GM12864 (cell line): Measurements from ENCODE around the gene ZNF532.

Source experiments
- DNase-seq: peaks from one replicate; pipeline ENCODE4 v3.0.0-alpha.2; 2011; ENCODE audit warnings: low read depth
- H3K4me3 ChIP-seq: 2 replicates; pipeline ENCODE4 v1.5.1; 2011; ENCODE audit warnings: mild to moderate bottlenecking, low read depth, low read length, control low read depth
- TF ChIP-seq, protein P1 (sequence below): IDR thresholded peaks from 2 replicates; pipeline ENCODE4 v1.5.1; 2011; ENCODE audit warnings: low read depth, mild to moderate bottlenecking, moderate library complexity, low read length, control low read depth, inconsistent platforms; ENCODE audit errors: missing control alignments

The ZNF532 gene

DNA sequence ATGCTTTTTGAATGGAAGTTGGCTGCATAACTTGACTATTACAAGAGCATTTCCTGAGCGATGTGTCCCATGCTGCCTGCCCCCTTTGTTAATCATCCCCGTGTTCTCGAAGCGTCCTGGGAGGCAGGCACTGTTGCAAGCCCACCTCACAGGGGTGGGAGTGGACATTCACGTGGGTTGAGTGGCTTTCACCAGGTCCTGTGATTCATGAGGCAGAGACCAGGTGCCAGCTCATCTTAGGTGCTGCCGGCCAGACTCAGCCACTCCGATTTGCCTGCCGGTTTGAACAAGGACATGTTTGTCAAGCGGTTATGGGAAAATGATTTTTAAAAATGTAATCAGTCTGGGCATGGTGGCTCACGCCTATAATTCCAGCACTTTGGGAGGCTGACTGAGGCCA is 112.5 kb downstream of the ZNF532 start:
- TF ChIP-seq, protein P1, sequence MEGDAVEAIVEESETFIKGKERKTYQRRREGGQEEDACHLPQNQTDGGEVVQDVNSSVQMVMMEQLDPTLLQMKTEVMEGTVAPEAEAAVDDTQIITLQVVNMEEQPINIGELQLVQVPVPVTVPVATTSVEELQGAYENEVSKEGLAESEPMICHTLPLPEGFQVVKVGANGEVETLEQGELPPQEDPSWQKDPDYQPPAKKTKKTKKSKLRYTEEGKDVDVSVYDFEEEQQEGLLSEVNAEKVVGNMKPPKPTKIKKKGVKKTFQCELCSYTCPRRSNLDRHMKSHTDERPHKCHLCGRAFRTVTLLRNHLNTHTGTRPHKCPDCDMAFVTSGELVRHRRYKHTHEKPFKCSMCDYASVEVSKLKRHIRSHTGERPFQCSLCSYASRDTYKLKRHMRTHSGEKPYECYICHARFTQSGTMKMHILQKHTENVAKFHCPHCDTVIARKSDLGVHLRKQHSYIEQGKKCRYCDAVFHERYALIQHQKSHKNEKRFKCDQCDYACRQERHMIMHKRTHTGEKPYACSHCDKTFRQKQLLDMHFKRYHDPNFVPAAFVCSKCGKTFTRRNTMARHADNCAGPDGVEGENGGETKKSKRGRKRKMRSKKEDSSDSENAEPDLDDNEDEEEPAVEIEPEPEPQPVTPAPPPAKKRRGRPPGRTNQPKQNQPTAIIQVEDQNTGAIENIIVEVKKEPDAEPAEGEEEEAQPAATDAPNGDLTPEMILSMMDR: no peak
- no peak for DNase-seq
- H3K4me3 ChIP-seq: no peak overlapping the region

DNA sequence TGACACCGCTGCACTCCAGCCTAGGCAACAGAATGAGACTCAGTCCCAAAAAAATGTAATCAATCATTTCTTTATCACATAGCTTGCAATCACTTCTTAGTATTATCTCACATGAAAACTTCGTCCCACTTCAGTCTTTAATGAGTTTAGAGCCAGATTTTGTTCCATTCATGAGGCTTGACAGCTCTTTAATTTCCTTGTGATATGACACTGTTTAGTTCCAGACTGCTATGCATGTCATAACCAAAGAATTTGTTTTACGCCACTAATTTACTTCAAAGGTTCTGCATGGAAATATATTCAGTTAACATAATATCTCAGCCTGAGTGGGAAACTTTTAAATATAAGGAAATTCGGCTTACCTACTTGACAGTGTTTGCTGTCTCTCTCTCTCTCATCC is 113.1 kb downstream of the ZNF532 start:
- DNase-seq: no peak
- H3K4me3 ChIP-seq: no peak overlapping the region
- TF ChIP-seq, protein P1: no peak

DNA sequence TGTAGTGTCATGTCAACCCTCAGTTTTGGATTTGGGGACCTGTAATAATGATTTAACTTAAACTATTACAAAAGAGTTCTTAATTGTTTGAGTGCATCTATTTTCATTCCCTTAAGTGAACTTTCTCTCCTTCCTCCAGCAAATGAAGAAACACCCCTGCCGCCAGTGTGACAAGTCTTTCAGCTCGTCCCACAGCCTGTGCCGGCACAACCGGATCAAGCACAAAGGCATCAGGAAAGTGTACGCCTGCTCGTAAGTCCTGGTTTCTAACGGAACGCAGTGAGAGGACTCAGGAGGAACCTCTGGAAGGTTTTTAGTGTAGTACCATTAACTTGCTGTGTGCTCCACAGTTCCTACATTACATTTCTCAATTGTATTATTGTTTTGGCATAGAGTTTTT is 114.2 kb downstream of the ZNF532 start:
- TF ChIP-seq, protein P1: no peak
- no peak for DNase-seq
- H3K4me3 ChIP-seq: no peak overlapping the region

DNA sequence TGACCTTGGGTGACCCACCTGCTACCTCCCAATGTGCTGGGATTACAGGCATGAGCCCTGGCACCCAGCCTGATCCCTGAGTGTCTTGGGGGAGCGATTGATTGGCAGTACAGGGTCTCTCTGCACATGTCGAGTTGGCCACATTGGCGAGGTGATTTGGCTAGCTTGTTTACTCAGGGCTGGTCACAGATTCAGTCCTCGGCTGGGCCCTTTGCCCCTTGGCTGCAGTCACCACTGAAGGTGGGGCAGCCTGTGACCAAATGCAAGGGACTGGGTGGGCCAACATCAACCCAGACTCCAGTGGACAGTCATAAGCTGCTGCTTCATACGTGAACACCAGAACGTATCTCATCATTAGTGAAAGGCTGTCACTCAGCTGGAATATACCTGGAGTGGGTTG is 114.9 kb downstream of the ZNF532 start:
- no peak for DNase-seq
- no peak overlapping the region for H3K4me3 ChIP-seq
- TF ChIP-seq, protein P1: no peak

DNA sequence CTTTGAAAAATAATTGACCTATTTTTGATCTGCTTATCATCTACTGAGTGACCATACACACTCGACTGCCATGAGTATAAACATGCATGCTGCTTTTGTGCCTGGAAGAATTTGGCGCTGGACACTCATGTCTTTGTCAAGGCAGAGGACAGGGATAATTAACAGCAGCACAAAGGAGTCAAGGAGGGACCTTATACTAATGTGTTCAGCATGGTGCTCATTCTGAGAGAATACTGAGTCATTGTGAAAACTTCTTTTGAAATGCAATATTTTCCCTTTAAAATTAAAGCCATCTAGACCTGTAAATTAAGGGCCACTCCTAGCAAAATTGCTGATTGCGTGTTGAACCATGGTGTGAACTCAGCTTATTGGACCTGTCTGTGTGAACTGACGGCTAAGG is 116.3 kb downstream of the ZNF532 start:
- DNase-seq: no peak
- TF ChIP-seq, protein P1: no peak
- H3K4me3 ChIP-seq: no peak overlapping the region

DNA sequence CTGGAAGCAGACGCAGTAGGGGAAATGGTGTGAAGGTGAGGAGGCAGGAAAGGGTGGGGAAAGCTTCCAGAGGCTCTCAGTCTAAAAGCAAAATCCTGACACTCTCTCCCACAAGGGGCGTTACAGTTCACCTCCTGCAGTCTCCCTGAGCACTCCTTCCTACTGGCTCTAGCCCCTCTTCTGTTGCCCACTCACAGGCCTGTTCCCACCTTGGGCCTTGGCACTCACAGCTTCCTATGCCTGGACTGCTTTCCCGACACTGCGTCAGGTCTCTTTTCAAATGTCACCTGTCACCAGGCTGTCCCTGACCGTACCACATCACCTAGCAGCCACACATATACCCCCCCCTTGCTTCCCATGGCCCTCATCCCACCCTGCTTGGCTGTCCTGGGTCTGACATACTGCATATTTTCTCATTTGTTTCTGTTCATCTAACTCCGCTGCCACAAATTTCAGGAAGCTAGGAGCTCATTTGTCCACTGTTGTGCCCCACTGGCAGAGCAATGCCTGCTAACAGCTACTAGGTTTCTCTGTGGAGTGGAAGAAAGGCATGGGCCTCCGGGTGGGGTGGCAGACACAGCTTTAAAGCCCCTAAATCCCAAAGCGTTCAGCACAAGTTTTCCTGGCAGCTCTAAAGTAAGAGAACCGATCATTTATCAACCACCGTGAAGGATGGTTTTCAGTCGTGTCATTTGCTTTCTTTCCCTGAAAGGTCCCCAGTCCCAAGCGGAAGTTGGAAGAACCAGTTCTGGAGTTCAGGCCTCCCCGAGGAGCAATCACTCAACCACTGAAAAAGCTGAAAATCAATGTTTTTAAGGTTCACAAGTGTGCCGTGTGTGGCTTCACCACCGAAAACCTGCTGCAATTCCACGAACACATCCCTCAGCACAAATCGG is 118.8 kb downstream of the ZNF532 start:
- no peak overlapping the region for H3K4me3 ChIP-seq
- TF ChIP-seq, protein P1: no peak
- DNase-seq: no peak

DNA sequence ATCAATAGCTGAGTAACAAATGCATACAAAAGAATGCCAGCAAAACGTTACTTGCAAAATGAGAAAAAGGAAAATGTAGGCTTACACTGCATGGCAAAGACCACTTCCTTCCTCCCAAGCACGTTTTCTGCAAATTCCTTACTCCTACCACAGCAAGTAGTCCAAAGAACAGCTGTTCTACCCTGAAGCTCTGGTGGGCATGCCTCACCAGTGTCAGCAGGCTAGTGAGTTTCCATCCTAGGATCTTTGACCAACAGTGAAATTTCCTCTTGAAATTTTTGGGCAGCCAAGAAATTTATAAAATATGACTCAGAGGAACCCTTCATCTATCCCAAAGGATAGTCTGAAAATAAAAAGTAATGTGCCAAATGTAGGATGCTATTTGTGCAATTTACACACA is 123.9 kb downstream of the ZNF532 start:
- TF ChIP-seq, protein P1: no peak
- H3K4me3 ChIP-seq: no peak overlapping the region
- no peak for DNase-seq
